ENCODE data around the gene TP53RK.

DNA sequence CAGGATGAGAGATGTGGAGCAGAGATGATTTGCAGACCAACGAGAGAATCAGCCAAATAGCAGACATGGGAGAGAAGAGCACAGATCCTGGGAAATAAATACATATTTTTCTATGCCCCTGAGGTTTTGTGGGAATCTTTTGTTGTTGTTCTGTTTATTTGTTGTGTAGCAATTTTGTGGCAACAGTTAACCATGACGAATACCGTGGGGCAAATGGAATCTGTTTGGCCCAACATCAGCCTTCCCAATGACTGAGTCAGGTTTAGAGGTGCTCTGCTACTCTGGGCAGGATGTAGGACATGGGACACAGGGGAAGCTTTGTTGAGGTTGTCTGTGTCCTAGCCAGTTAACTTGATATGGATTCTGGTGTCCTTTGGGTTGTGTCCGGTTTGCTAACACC lies 12.3 kb upstream of the TP53RK start:
- TF ChIP-seq, protein P1, sequence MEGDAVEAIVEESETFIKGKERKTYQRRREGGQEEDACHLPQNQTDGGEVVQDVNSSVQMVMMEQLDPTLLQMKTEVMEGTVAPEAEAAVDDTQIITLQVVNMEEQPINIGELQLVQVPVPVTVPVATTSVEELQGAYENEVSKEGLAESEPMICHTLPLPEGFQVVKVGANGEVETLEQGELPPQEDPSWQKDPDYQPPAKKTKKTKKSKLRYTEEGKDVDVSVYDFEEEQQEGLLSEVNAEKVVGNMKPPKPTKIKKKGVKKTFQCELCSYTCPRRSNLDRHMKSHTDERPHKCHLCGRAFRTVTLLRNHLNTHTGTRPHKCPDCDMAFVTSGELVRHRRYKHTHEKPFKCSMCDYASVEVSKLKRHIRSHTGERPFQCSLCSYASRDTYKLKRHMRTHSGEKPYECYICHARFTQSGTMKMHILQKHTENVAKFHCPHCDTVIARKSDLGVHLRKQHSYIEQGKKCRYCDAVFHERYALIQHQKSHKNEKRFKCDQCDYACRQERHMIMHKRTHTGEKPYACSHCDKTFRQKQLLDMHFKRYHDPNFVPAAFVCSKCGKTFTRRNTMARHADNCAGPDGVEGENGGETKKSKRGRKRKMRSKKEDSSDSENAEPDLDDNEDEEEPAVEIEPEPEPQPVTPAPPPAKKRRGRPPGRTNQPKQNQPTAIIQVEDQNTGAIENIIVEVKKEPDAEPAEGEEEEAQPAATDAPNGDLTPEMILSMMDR (IDR thresholded peaks at IDR 0.05) = no peak
- TF ChIP-seq EZH2 (IDR thresholded peaks at IDR 0.05) (no peak), EZH2phosphoT487 (IDR thresholded peaks at IDR 0.05) (no peak)

Data from neural progenitor cell (in vitro differentiated cells).